HG03135 (cell line): ENCODE results near the gene UGT1A5.

Source experiments
- ATAC-seq: cut with Tn5 transposase; IDR thresholded peaks from one replicate; pipeline ENCODE4 v1.9.1; 2021; ENCODE audit warnings: mild to moderate bottlenecking, moderate library complexity; ENCODE audit not compliant: unreplicated experiment

The UGT1A5 gene

GRCh38 chr2:233822101-233822771 is 109.5 kb downstream of the UGT1A5 start:
- ATAC-seq, result no peak
